Upper lobe of right lung (tissue), 1 donor: Measurements from ENCODE around the gene ALDH5A1. TPM values are rescaled to one million over a fixed set of nuclear protein-coding genes. Genes with fewer than 3 reads are reported as not detected.

ENCODE experiments used
- ATAC-seq: fragments of 200-7000 bp; cut with Tn5 transposase; one replicate; pipeline ENCODE4 v1.9.1; 2020; ENCODE audit warnings: mild to moderate bottlenecking, moderate library complexity
- DNase-seq: peaks from one replicate; pipeline ENCODE4 v3.0.0-alpha.2; 2020
- H3K27ac ChIP-seq: fragments of 200-600 bp; one replicate; pipeline ENCODE4 v1.8.0; 2022
- H3K27me3 ChIP-seq: fragments of 200-600 bp; one replicate; pipeline ENCODE4 v1.8.0; 2022; ENCODE audit warnings: mild to moderate bottlenecking
- H3K36me3 ChIP-seq: fragments of 200-600 bp; one replicate; pipeline ENCODE4 v1.8.0; 2022
- H3K4me1 ChIP-seq: fragments of 200-600 bp; one replicate; pipeline ENCODE4 v1.8.0; 2022
- H3K4me3 ChIP-seq: fragments of 200-600 bp; one replicate; pipeline ENCODE4 v1.8.0; 2022; ENCODE audit warnings: mild to moderate bottlenecking
- H3K9me3 ChIP-seq: fragments of 200-600 bp; one replicate; pipeline ENCODE4 v1.8.0; 2022
- intact Hi-C: fragments of 100-400 bp; cut with DNase I; formaldehyde crosslinking; loops from one replicate; pipeline ENCODE4 v1.11.0; 2022
- total RNA-seq: library from RNA; stranded (reverse); fragmentation: NEBNext Ultra II Directional; extraction: Animal tissue kit (Norgen Biotek cat#: 25700); gene quantifications from one replicate; pipeline ENCODE4 v1.2.1, GENCODE V29; 2021
- TF ChIP-seq, protein P1 (sequence below): fragments of 200-600 bp; IDR thresholded peaks from one replicate; pipeline ENCODE4 v1.8.0; 2022; ENCODE audit warnings: antibody characterized with exemption
- donor health status: DM: no; HTN: yes; CAD: no; lungs with severe emphysema.

Gene ALDH5A1
- total RNA-seq, 1 donor from 2014 or later: 15.5 TPM

DNA sequence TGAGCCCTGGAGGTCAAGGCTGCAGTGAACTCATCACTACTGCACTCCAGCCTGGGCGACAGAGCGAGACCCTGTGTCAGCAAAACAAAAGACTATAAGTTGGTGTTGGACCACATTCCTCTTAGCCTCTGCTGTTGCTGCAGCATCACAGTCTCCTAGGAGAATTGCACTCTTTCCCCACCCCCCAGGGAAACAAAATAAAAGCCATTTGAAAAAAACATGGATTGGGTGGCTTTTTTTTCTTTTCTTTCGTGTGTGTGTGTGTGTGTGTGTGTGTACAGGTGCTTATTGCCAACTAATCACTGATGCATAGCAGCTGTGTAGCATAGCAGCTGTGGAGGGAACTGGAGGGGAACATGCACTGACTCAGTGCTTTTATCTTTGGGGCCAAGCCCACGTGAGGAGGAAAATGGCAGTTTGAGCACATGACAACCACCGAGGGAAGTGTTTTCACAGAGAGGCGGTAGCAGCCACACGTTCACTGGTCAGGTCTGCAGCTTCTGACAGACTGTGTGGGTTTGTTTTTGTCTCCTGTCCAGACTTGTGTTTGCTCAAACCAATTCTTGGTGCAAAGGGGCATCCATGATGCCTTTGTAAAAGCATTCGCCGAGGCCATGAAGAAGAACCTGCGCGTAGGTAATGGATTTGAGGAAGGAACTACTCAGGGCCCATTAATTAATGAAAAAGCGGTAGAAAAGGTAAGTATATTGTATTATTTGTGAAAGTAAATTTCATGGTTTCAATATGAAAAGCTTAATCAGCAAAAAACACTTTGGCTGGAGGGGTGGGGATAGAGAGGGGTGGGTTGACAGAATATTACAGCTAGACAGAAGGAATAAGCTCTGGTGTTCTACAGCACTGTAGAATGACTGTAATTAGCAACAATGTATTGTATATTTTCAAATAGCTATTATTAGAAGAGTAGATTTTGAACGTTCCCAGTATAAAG, 27.7 kb downstream of the ALDH5A1 start:
- DNase-seq: no peak
- no peak overlapping the region for H3K27ac ChIP-seq
- no peaks in the 10 kb centered on the region for H3K27me3 ChIP-seq
- peaks cover 6% of the 10 kb centered on the region for H3K36me3 ChIP-seq
- no peaks in the 10 kb centered on the region for H3K4me1 ChIP-seq
- intact Hi-C loops: no loop called here
- H3K9me3 ChIP-seq: no peaks in the 10 kb centered on the region
- TF ChIP-seq, protein P1, sequence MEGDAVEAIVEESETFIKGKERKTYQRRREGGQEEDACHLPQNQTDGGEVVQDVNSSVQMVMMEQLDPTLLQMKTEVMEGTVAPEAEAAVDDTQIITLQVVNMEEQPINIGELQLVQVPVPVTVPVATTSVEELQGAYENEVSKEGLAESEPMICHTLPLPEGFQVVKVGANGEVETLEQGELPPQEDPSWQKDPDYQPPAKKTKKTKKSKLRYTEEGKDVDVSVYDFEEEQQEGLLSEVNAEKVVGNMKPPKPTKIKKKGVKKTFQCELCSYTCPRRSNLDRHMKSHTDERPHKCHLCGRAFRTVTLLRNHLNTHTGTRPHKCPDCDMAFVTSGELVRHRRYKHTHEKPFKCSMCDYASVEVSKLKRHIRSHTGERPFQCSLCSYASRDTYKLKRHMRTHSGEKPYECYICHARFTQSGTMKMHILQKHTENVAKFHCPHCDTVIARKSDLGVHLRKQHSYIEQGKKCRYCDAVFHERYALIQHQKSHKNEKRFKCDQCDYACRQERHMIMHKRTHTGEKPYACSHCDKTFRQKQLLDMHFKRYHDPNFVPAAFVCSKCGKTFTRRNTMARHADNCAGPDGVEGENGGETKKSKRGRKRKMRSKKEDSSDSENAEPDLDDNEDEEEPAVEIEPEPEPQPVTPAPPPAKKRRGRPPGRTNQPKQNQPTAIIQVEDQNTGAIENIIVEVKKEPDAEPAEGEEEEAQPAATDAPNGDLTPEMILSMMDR: no peak
- no peak for ATAC-seq
- H3K4me3 ChIP-seq: no peak overlapping the region

DNA sequence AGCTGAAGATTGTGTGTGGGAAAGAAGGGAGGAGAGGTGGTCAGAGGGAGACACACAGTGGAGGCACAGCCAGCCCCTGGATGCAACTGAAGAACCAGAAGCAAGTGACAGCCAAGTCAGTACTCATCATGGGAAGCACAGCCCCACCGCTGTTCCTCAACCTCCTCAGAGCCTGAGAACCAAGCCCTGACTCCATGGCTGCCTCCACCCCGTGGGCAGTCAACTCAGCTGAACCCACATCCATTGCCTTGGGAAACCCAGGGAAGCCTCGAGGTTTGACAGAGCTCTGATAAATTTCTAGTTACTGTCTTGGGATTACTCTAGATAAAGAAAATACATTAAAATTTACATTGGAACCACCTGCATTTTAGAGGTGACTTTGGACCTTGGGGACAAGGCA, 29.6 kb downstream of the ALDH5A1 start:
- no peaks in the 10 kb centered on the region for H3K27me3 ChIP-seq
- intact Hi-C loops: no loop called here
- no peak overlapping the region for H3K27ac ChIP-seq
- H3K4me1 ChIP-seq: no peaks in the 10 kb centered on the region
- H3K9me3 ChIP-seq: no peaks in the 10 kb centered on the region
- H3K4me3 ChIP-seq: no peak overlapping the region
- DNase-seq (no peak), ATAC-seq (no peak)
- TF ChIP-seq, protein P1: no peak
- peaks cover 1% of the 10 kb centered on the region for H3K36me3 ChIP-seq

DNA sequence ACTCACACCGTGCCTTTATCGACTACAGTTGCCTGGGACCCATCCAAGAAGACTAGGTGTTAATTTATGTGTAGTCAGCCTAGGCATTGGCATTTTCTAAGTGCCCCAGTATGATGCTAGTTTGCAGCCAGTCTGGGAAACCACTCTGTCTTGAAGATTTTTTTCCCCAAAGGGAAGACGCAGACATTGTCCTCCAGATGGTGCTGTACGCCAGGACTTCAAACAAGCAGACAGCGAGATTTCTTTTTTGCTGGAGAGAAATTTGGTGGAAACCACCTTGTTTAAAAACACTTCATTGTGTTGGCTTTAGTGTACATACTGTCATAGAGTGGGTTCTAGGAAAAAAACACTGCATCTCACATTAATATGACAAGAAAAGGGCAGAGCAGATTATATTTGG, 30.0 kb downstream of the ALDH5A1 start:
- DNase-seq: no peak
- TF ChIP-seq, protein P1: no peak
- ATAC-seq: no peak
- peaks cover under 1% of the 10 kb centered on the region for H3K36me3 ChIP-seq
- no peaks in the 10 kb centered on the region for H3K27me3 ChIP-seq
- no peak overlapping the region for H3K27ac ChIP-seq
- intact Hi-C loops: no loop called here
- no peak overlapping the region for H3K4me3 ChIP-seq
- no peaks in the 10 kb centered on the region for H3K4me1 ChIP-seq
- no peaks in the 10 kb centered on the region for H3K9me3 ChIP-seq

DNA sequence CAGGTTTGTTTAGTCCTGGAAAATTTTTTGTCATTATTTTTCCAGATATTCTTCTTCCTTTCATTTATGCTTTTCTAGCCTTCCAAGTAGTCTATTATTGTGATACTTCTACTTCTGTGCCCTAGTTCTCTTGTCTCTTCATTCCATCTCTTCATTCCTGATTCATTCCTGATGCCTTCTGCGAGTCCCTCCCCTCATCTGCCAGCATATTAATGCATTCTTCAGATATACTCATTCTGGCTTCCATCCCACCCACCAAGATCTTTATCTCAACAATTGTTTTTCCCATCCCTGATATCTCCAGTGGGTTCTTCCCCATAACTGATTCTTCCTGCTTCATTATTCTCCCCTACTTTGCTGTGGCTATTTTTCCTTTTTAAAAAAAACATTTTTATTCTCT, 35.2 kb downstream of the ALDH5A1 start:
- ATAC-seq: no peak
- no peaks in the 10 kb centered on the region for H3K9me3 ChIP-seq
- TF ChIP-seq, protein P1: no peak
- H3K4me1 ChIP-seq: no peaks in the 10 kb centered on the region
- intact Hi-C loops: no loop called here
- peaks cover 24% of the 10 kb centered on the region for H3K36me3 ChIP-seq
- no peak overlapping the region for H3K4me3 ChIP-seq
- no peak for DNase-seq
- no peak overlapping the region for H3K27ac ChIP-seq
- no peaks in the 10 kb centered on the region for H3K27me3 ChIP-seq

DNA sequence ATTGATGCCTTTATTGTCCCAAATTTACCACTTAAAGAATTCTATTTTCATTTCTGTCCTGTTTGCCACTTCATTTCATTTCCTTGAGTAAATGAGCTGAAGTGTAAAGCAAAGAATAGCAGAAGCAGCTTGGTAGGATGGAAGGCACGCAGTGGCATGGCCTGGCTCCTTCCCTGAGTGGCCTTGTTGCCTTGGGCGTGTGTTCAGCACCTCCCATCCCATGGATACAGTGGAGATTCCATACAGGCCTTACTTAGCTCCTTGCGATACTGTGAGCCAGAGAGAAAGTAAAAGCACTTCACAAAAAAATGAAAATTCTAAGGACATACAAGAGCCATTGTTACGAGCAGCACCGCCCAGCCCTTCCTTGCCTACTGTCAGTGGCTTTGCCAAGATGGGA, 39.6 kb downstream of the ALDH5A1 start:
- Histone ChIP-seq H3K27me3 (no peaks in the 10 kb centered on the region), H3K36me3 (peaks cover 24% of the 10 kb centered on the region), H3K27ac (no peak overlapping the region), H3K9me3 (no peaks in the 10 kb centered on the region), H3K4me3 (no peak overlapping the region), H3K4me1 (no peaks in the 10 kb centered on the region)
- intact Hi-C loops: no loop called here
- no peak for DNase-seq
- TF ChIP-seq, protein P1: no peak
- ATAC-seq: peak; percentile 78
